PFSK-1 (cell line): ENCODE data around the gene SLC12A8.

Experiments used
- POLR2AphosphoS5 ChIP-seq: IDR thresholded peaks from 2 replicates; pipeline ENCODE4 v1.6.1; 2012; ENCODE audit warnings: low read depth, mild to moderate bottlenecking, control low read depth, low read length, moderate library complexity
- TAF1 ChIP-seq: IDR thresholded peaks from 2 replicates; pipeline ENCODE4 v1.6.1; 2012; ENCODE audit warnings: low read length, control low read depth, borderline replicate concordance; ENCODE audit not compliant: insufficient read depth
- TF ChIP-seq, protein P1 (sequence below), 2 experiments: IDR thresholded peaks; 2 replicates each; pipeline versions ENCODE4 v1.6.1 to v1.8.0; 2011 to 2012; ENCODE audit warnings: low read depth in 2 of 2, low read length in 2 of 2, control low read depth in 1 of 2, inconsistent platforms in 1 of 2, mild to moderate bottlenecking in 1 of 2, moderate library complexity in 1 of 2; ENCODE audit not compliant: insufficient read depth in 1 of 2

DNA sequence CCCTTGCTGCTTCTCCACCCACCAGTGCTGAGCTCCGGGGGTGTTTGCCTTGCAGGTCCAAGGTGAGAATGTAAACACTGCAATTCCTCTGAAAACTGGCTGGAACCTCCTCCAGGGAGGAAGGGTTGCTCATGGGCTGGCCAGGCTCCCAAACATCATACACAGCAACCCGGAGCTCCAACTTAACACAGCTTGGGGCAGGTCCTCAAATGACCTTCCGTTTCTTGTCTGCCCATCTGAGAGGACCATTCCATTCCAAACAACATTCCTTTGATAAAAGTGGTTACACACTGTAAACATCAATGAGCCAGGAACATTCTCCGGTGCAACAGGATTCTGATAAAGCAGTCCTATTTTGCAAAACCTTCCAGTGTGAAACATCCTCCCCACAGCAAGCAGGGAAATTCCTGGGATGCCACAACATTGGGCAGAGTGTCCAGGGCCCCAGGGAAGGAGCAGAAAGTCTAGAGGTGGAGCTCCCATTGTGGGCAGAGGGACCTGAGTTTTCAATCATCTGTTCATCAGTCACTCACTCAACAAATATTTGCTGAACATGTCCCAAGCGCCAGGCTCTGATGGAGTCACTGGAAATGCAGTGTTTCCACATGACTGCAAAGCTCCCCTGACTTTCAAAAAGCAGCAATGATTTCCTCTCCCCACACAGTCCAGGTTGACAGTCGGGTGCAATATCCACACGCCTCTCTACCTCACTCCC is 149.5 kb downstream of the SLC12A8 start:
- TF ChIP-seq, protein P1, sequence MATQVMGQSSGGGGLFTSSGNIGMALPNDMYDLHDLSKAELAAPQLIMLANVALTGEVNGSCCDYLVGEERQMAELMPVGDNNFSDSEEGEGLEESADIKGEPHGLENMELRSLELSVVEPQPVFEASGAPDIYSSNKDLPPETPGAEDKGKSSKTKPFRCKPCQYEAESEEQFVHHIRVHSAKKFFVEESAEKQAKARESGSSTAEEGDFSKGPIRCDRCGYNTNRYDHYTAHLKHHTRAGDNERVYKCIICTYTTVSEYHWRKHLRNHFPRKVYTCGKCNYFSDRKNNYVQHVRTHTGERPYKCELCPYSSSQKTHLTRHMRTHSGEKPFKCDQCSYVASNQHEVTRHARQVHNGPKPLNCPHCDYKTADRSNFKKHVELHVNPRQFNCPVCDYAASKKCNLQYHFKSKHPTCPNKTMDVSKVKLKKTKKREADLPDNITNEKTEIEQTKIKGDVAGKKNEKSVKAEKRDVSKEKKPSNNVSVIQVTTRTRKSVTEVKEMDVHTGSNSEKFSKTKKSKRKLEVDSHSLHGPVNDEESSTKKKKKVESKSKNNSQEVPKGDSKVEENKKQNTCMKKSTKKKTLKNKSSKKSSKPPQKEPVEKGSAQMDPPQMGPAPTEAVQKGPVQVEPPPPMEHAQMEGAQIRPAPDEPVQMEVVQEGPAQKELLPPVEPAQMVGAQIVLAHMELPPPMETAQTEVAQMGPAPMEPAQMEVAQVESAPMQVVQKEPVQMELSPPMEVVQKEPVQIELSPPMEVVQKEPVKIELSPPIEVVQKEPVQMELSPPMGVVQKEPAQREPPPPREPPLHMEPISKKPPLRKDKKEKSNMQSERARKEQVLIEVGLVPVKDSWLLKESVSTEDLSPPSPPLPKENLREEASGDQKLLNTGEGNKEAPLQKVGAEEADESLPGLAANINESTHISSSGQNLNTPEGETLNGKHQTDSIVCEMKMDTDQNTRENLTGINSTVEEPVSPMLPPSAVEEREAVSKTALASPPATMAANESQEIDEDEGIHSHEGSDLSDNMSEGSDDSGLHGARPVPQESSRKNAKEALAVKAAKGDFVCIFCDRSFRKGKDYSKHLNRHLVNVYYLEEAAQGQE (IDR thresholded peaks at IDR 0.05; ENCODE audit: insufficient read depth in 1 of 2, low read depth in 2 of 2, low read length in 2 of 2), result no peak
- TF ChIP-seq TAF1, result no peak
- TF ChIP-seq POLR2AphosphoS5, result no peak
